HG02870 (cell line): Measurements from ENCODE around the gene AGGF1.
"Not testable (repeated sequence)": the region's sequence is repeated elsewhere in the genome, so short reads cannot be mapped to it uniquely, and the experiment has no call there.

Experiments used
- ATAC-seq: cut with Tn5 transposase; IDR thresholded peaks from one replicate; pipeline ENCODE4 v1.9.1; 2021; ENCODE audit warnings: mild to moderate bottlenecking, moderate library complexity; ENCODE audit not compliant: unreplicated experiment

The AGGF1 gene

GRCh38 chr5:77083088-77083487, 52.9 kb downstream of the AGGF1 start:
- no peak for ATAC-seq

- no peak for ATAC-seq
Observed at GRCh38 chr5:77086368-77086688, 56.1 kb downstream of the AGGF1 start.

GRCh38 chr5:77086689-77087483, 56.7 kb downstream of the AGGF1 start, which contains the start of gene ZBED3:
ZBED3 (minus strand) TSS chr5:77087285; CDS start chr5:77077878, 9,407 bp downstream.
- ATAC-seq = peak; percentile 62

GRCh38 chr5:77087484-77088261, 57.5 kb downstream of the AGGF1 start:
- ATAC-seq = peak; percentile 31

- no peak for ATAC-seq
Observed at GRCh38 chr5:77095189-77095588, 65.0 kb downstream of the AGGF1 start.

- no peak for ATAC-seq
Observed at GRCh38 chr5:77101298-77101697, 71.1 kb downstream of the AGGF1 start.

GRCh38 chr5:77102549-77102948, 72.3 kb downstream of the AGGF1 start:
- ATAC-seq = no peak

GRCh38 chr5:77103457-77103856, 73.3 kb downstream of the AGGF1 start:
- ATAC-seq = no peak

- no peak for ATAC-seq
Observed at GRCh38 chr5:77104813-77105212, 74.6 kb downstream of the AGGF1 start.

- not testable (repeated sequence) for ATAC-seq
Observed at GRCh38 chr5:77107035-77107434, 76.8 kb downstream of the AGGF1 start.
